Heart left ventricle (tissue), 13 donors: Measurements from ENCODE around the gene SPTAN1.

Experiments used
- POLR2A ChIP-seq, 2 donors: fragments of 450-650 bp; IDR thresholded peaks; one replicate each; pipeline ENCODE4 v1.6.1; 2017; ENCODE audit warnings: antibody characterized with exemption in 2 of 2, mild to moderate bottlenecking in 2 of 2, moderate library complexity in 2 of 2
- TF ChIP-seq, protein P1 (sequence below), 12 donors: fragments of 200-600 bp; sonication (generic) in 4 of 12; IDR thresholded peaks; one replicate each; pipeline versions ENCODE4 v1.5.0 to v1.8.0; 2018 to 2022; ENCODE audit warnings: antibody characterized with exemption in 12 of 12, mild to moderate bottlenecking in 5 of 12
- donor health status: ischemic (EF 13 %, LVEDD 7.1; RV severe dilation, severe dysfunction).
- donor health status: DM: no; HTN: yes; CAD: no.
- donor health status: DM: no; HTN: no; CAD: no.
- donor health status: ischemic (EF 25% LVEDD 6.9; RV normal size, moderate dysfunction).
- donor health status: ischemic (EF 25% LVEDD 5.7; RV mildly dilated, moderate dysfunction).
- donor health status: ischemic (EF 35%, LVEDD 5.7; RV mildly dilated, moderate dysfunction).
- donor health status: nonischemic (EF 11% LVEDD 7.7; RV severe dilation, severe dysfunction).
- donor health status: DM: yes; HTN: yes; CAD: no.
- donor health status: PGD.
- donor health status: ischemic (EF 29% LVEDD 5.4; RV normal size, mild dysfunction).
- donor health status: nonischemic (EF 23%, LVEDD 6.1; RV moderate dilation, normal function).

GRCh38 chr9:128575916-128576315, 23.5 kb downstream of the SPTAN1 start:
- no peak for TF ChIP-seq POLR2A (IDR thresholded peaks at IDR 0.05)
- TF ChIP-seq, protein P1, sequence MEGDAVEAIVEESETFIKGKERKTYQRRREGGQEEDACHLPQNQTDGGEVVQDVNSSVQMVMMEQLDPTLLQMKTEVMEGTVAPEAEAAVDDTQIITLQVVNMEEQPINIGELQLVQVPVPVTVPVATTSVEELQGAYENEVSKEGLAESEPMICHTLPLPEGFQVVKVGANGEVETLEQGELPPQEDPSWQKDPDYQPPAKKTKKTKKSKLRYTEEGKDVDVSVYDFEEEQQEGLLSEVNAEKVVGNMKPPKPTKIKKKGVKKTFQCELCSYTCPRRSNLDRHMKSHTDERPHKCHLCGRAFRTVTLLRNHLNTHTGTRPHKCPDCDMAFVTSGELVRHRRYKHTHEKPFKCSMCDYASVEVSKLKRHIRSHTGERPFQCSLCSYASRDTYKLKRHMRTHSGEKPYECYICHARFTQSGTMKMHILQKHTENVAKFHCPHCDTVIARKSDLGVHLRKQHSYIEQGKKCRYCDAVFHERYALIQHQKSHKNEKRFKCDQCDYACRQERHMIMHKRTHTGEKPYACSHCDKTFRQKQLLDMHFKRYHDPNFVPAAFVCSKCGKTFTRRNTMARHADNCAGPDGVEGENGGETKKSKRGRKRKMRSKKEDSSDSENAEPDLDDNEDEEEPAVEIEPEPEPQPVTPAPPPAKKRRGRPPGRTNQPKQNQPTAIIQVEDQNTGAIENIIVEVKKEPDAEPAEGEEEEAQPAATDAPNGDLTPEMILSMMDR (IDR thresholded peaks at IDR 0.05): no peak
